Chondrocyte (in vitro differentiated cells): ENCODE measurements around the gene RPUSD3. TPM values are rescaled to one million over a fixed set of nuclear protein-coding genes. Genes with fewer than 3 reads are reported as not detected.

Experiments
- DNase-seq: peaks from one replicate; pipeline ENCODE4 v3.0.0; 2021; ENCODE audit warnings: mixed read lengths, low spot score
- H3K27ac Mint-ChIP-seq: one replicate; pipeline ENCODE4 v1.8.0; 2021; ENCODE audit warnings: mild to moderate bottlenecking, moderate library complexity, mixed read lengths; ENCODE audit not compliant: unreplicated experiment
- H3K27me3 Mint-ChIP-seq: 2 replicates; pipeline ENCODE4 v1.8.0; 2021; ENCODE audit warnings: low read depth, mixed read lengths
- H3K36me3 Mint-ChIP-seq: 2 replicates; pipeline ENCODE4 v1.8.0; 2021; ENCODE audit warnings: low read depth, mixed read lengths
- H3K4me1 Mint-ChIP-seq: 2 replicates; pipeline ENCODE4 v1.8.0; 2021; ENCODE audit warnings: low read depth, mild to moderate bottlenecking, mixed read lengths
- H3K4me3 Mint-ChIP-seq: one replicate; pipeline ENCODE4 v1.8.0; 2021; ENCODE audit warnings: mild to moderate bottlenecking, moderate library complexity, mixed read lengths; ENCODE audit not compliant: unreplicated experiment
- H3K9me3 Mint-ChIP-seq: 2 replicates; pipeline ENCODE4 v1.8.0; 2021; ENCODE audit warnings: low read depth, mixed read lengths
- CTCF ChIP-seq: fragments of 200-600 bp; sonication (generic); IDR thresholded peaks from 2 replicates; pipeline ENCODE4 v1.5.0; 2021; ENCODE audit warnings: antibody characterized with exemption, mild to moderate bottlenecking, moderate library complexity
- total RNA-seq: library from RNA; stranded (reverse); gene quantifications from 3 replicates; pipeline ENCODE4 v1.2.1, GENCODE V29; 2021

RPUSD3 gene
- total RNA-seq, 1 donor from 2014 or later = 27.7 TPM

DNA sequence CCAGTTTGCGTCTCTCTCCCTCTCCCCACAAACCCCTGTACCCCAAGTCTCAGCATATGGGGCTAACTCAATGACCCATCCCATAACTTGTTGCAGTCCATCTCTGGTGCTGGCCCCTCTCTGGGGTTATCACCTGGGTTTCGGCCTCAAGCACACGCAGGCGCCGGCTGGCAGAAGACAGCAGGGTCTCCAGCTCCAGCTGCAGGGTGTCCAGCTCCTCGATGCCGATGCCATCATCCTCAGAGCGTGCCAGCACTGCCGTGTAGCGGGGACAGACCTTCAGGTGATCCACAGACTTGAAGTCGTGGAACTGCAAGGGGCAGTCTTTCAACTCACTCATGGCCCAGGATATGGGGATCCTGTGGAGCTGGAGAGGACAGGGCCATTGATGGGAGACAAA, 52.7 kb downstream of the RPUSD3 start:
- Mint-ChIP-seq H3K9me3 (no peaks in the 10 kb centered on the region), H3K27ac (peak overlapping the region; percentile 2), H3K27me3 (no peaks in the 10 kb centered on the region), H3K4me1 (peaks cover 42% of the 10 kb centered on the region), H3K4me3 (peak overlapping the region; percentile 94), H3K36me3 (peaks cover 22% of the 10 kb centered on the region)
- DNase-seq = no peak
- no peak for TF ChIP-seq CTCF

Other genes with a start within 250 kb of the RPUSD3 start
- 17.1 to 22.2 TPM (median 19.1 TPM) in 3 replicates for gene MTMR14, start 194.5 kb downstream of the RPUSD3 start, total RNA-seq
- not detected in 3 replicates for gene CPNE9, start 140.2 kb downstream of the RPUSD3 start, total RNA-seq
- 14.6 to 18.8 TPM (median 15.5 TPM) in 3 replicates for gene BRPF1, start 112.3 kb downstream of the RPUSD3 start, total RNA-seq
- gene OGG1, start 94.1 kb downstream of the RPUSD3 start, total RNA-seq = 23.8 to 26.7 TPM (median 24.2 TPM) in 3 replicates
- gene CAMK1, start 74.1 kb downstream of the RPUSD3 start, total RNA-seq = 9.7 to 20.9 TPM (median 19.3 TPM) in 3 replicates
- 42.2 to 69.9 TPM (median 69.6 TPM) in 3 replicates for gene TADA3, start 51.5 kb downstream of the RPUSD3 start, total RNA-seq
- gene ARPC4, start 50.9 kb downstream of the RPUSD3 start, total RNA-seq = 150 to 179 TPM (median 177 TPM) in 3 replicates
- gene TTLL3, start 33.7 kb downstream of the RPUSD3 start, total RNA-seq = 31.5 to 44.9 TPM (median 38.7 TPM) in 3 replicates
- gene CIDEC, start 36.2 kb upstream of the RPUSD3 start, total RNA-seq = not detected in 3 replicates
- 20.3 to 25.1 TPM (median 24.5 TPM) in 3 replicates for gene JAGN1, start 46.6 kb upstream of the RPUSD3 start, total RNA-seq
- 0.42 to 1.6 TPM (median 0.92 TPM) in 3 replicates for gene IL17RE, start 58.8 kb upstream of the RPUSD3 start, total RNA-seq
- 20.8 to 26.4 TPM (median 21.3 TPM) in 3 replicates for gene IL17RC, start 73.1 kb upstream of the RPUSD3 start, total RNA-seq
- gene CRELD1, start 89.8 kb upstream of the RPUSD3 start, total RNA-seq = 26.5 to 29.9 TPM (median 28.2 TPM) in 3 replicates
- gene PRRT3, start 108.4 kb upstream of the RPUSD3 start, total RNA-seq = 3.9 to 7.6 TPM (median 3.9 TPM) in 3 replicates
- 51.5 to 60.0 TPM (median 52.9 TPM) in 3 replicates for gene EMC3, start 142.8 kb upstream of the RPUSD3 start, total RNA-seq
- 3.6 to 8.1 TPM (median 3.6 TPM) in 3 replicates for gene FANCD2, start 182.4 kb upstream of the RPUSD3 start, total RNA-seq